RWPE2 (cell line): Measurements from ENCODE around the gene SYNJ2.

ENCODE experiments used
- ATAC-seq: fragments of 200-7000 bp; cut with Tn5 transposase; 3 replicates; pipeline ENCODE4 v1.9.1; 2021; ENCODE audit warnings: low read depth
- DNase-seq: peaks from one replicate; pipeline ENCODE4 v3.0.0-alpha.2; 2020; ENCODE audit warnings: low spot score
- H3K27ac ChIP-seq: fragments of 450-650 bp; 2 replicates; pipeline ENCODE4 v1.5.1; 2017; ENCODE audit warnings: mild to moderate bottlenecking; ENCODE audit not compliant: poor library complexity, severe bottlenecking
- H3K27me3 ChIP-seq: fragments of 250-450 bp; sonication (Bioruptor Pico); 2 replicates; pipeline ENCODE4 v1.5.1; 2021; ENCODE audit warnings: mild to moderate bottlenecking, moderate library complexity; ENCODE audit not compliant: insufficient read depth, poor library complexity, severe bottlenecking
- H3K36me3 ChIP-seq: fragments of 250-450 bp; sonication (Bioruptor Pico); 2 replicates; pipeline ENCODE4 v1.5.1; 2020; ENCODE audit warnings: low read depth, mild to moderate bottlenecking, moderate library complexity
- H3K4me1 ChIP-seq: fragments of 250-450 bp; sonication (Bioruptor Pico); 2 replicates; pipeline ENCODE4 v1.5.1; 2021; ENCODE audit warnings: mild to moderate bottlenecking, moderate library complexity; ENCODE audit not compliant: insufficient read depth, poor library complexity, severe bottlenecking
- H3K4me3 ChIP-seq: fragments of 250-450 bp; sonication (Bioruptor Pico); 2 replicates; pipeline ENCODE4 v1.5.1; 2021; ENCODE audit warnings: mild to moderate bottlenecking, moderate library complexity; ENCODE audit not compliant: severe bottlenecking
- H3K9me3 ChIP-seq: fragments of 250-450 bp; sonication (Bioruptor Pico); 2 replicates; pipeline ENCODE4 v1.5.1; 2021; ENCODE audit warnings: mild to moderate bottlenecking, moderate library complexity; ENCODE audit not compliant: severe bottlenecking
- TF ChIP-seq, protein P1 (sequence below): fragments of 450-650 bp; IDR thresholded peaks from one replicate; pipeline ENCODE4 v1.5.1; 2017; ENCODE audit warnings: mild to moderate bottlenecking, moderate library complexity; ENCODE audit not compliant: poor library complexity, severe bottlenecking

Gene SYNJ2

DNA sequence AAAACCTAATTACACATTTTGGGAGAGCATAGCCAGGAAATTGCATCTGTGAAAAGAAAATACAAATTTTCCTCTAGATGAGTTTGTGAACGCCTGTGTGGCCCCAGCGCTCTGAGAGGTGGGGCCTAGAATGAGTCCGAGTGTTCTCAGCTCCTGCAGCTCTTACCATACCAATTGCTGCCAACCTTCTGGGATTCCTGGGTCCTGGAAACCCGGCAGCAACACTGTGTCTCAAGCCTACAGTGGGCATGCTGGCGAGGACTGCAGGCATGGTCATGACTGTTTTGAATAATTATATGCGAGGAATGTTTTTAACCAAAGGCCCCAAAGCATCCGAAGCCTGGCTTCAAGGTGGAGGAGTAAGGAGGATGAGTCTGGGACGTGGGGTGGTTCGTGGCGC is 96.0 kb downstream of the SYNJ2 start:
- H3K9me3 ChIP-seq: no peaks in the 10 kb centered on the region
- TF ChIP-seq, protein P1, sequence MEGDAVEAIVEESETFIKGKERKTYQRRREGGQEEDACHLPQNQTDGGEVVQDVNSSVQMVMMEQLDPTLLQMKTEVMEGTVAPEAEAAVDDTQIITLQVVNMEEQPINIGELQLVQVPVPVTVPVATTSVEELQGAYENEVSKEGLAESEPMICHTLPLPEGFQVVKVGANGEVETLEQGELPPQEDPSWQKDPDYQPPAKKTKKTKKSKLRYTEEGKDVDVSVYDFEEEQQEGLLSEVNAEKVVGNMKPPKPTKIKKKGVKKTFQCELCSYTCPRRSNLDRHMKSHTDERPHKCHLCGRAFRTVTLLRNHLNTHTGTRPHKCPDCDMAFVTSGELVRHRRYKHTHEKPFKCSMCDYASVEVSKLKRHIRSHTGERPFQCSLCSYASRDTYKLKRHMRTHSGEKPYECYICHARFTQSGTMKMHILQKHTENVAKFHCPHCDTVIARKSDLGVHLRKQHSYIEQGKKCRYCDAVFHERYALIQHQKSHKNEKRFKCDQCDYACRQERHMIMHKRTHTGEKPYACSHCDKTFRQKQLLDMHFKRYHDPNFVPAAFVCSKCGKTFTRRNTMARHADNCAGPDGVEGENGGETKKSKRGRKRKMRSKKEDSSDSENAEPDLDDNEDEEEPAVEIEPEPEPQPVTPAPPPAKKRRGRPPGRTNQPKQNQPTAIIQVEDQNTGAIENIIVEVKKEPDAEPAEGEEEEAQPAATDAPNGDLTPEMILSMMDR: no peak
- no peaks in the 10 kb centered on the region for H3K27me3 ChIP-seq
- no peak overlapping the region for H3K4me3 ChIP-seq
- DNase-seq (no peak), ATAC-seq (no peak)
- no peaks in the 10 kb centered on the region for H3K4me1 ChIP-seq
- H3K36me3 ChIP-seq: peaks cover 24% of the 10 kb centered on the region
- H3K27ac ChIP-seq: no peak overlapping the region

- no peaks in the 10 kb centered on the region for H3K27me3 ChIP-seq
- H3K9me3 ChIP-seq: no peaks in the 10 kb centered on the region
- no peaks in the 10 kb centered on the region for H3K4me1 ChIP-seq
- peaks cover 19% of the 10 kb centered on the region for H3K36me3 ChIP-seq
- DNase-seq: no peak
- TF ChIP-seq, protein P1: no peak
- no peak for ATAC-seq
- H3K27ac ChIP-seq: no peak overlapping the region
- no peak overlapping the region for H3K4me3 ChIP-seq
Measured at GRCh38 chr6:158078320-158078719, 96.7 kb downstream of the SYNJ2 start.

GRCh38 chr6:158080849-158081656 is 99.4 kb downstream of the SYNJ2 start:
- DNase-seq: no peak
- TF ChIP-seq, protein P1: no peak
- no peak overlapping the region for H3K27ac ChIP-seq
- no peaks in the 10 kb centered on the region for H3K4me1 ChIP-seq
- no peak for ATAC-seq
- H3K4me3 ChIP-seq: no peak overlapping the region
- peaks cover 28% of the 10 kb centered on the region for H3K36me3 ChIP-seq
- no peaks in the 10 kb centered on the region for H3K27me3 ChIP-seq
- H3K9me3 ChIP-seq: no peaks in the 10 kb centered on the region

DNA sequence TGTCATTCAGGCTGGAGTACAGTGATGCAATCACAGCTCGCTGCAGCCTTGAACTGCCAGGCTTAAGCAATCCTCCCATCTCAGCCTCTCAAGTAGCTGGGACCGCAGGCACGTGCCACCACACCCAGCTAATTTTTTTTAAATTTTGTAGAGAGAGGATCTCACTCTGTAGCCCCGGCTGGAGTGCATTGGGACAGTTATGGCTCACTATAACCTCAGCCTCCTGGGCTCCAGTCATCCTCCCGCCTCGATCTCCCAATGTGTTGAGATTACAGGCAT is 99.9 kb downstream of the SYNJ2 start:
- ATAC-seq (no peak), DNase-seq (no peak)
- Histone ChIP-seq H3K4me1 (no peaks in the 10 kb centered on the region), H3K27ac (no peak overlapping the region), H3K36me3 (peaks cover 23% of the 10 kb centered on the region), H3K4me3 (no peak overlapping the region), H3K27me3 (no peaks in the 10 kb centered on the region), H3K9me3 (no peaks in the 10 kb centered on the region)
- TF ChIP-seq, protein P1: no peak

- TF ChIP-seq, protein P1: no peak
- ATAC-seq: no peak
- H3K9me3 ChIP-seq: no peaks in the 10 kb centered on the region
- H3K36me3 ChIP-seq: peaks cover 26% of the 10 kb centered on the region
- H3K27ac ChIP-seq: no peak overlapping the region
- H3K4me1 ChIP-seq: no peaks in the 10 kb centered on the region
- no peak overlapping the region for H3K4me3 ChIP-seq
- DNase-seq: no peak
- no peaks in the 10 kb centered on the region for H3K27me3 ChIP-seq
Measured at GRCh38 chr6:158083455-158084325, 102.0 kb downstream of the SYNJ2 start.
